C4-2B (cell line): ENCODE results near the gene EML5.

ENCODE experiments used
- CTCF ChIP-seq: fragments of 450-650 bp; conservative IDR thresholded peaks from 2 replicates; pipeline ENCODE4 v1.5.1; 2017; ENCODE audit warnings: mild to moderate bottlenecking
- ZFX ChIP-seq: fragments of 450-650 bp; IDR thresholded peaks from 2 replicates; pipeline ENCODE4 v1.6.1; 2017

- TF ChIP-seq CTCF, result no peak
- TF ChIP-seq ZFX, result no peak
Observed at GRCh38 chr14:88790501-88791251, 2.1 kb downstream of the EML5 start.
